GM18511 (cell line): ENCODE results near the gene HTD2.
"Not testable (repeated sequence)": the region's sequence is repeated elsewhere in the genome, so short reads cannot be mapped to it uniquely, and the experiment has no call there.

ENCODE experiments used
- ATAC-seq: cut with Tn5 transposase; IDR thresholded peaks from one replicate; pipeline ENCODE4 v1.9.1; 2021; ENCODE audit warnings: mild to moderate bottlenecking, moderate library complexity; ENCODE audit not compliant: unreplicated experiment

HTD2 gene

DNA sequence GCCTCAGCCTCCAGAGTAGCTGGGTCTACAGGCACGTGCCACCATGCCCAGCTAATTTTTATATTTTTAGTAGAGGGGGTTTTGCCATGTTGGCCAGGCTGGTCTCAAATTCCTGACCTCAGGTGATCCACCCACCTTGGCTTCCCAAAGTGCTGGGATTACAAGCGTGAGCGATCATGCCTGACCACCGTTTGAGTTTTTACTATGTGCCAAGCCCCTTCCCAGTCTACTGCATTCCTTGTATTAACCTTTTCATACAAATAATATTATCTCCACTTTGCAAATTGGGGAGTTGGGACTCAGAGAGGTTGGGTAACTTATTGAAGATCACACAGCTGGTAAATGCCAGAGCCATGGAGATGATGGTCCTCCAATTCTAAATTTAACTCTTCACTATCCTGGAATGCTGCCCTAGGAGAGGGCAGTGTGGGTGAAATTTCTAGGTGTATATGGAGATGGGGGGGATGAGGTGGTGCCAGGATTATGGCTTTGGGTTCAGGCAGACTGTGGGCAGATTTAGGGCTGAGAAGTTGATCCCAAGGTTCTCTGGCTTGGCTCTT lies 25.4 kb downstream of the HTD2 start:
- no peak for ATAC-seq

DNA sequence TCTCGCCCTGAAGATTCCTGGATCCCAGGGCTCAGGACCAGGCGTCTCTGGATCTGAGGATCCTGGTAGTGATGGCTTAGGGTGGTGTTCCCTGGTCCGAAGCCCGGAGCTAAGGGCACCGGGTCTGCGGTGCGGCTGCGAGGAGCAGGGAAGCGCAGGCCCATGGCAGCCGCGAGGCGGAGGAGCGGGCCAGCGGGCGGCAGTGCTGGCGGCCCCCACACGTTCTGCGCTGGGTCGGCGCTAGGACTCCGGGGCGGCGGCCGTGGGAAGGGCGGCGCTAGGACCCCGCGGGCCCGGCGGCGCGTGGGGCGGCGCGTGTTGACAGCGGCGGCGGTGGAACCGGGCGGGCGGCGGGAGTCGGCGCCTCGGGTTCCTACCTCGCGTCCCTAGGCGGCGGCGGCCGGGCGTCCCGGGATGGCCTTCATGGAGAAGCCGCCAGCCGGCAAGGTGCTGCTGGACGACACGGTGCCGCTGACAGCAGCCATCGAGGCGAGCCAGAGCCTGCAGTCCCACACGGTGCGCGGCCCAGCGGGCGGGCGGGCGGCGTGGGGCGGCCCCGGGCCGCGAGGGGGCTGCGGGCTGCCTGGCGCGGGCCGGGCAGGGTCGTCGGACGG lies 26.4 kb downstream of the HTD2 start, which contains the start of gene PXK:
Gene PXK, plus strand, starts transcription at position 318 of the 614 bp plus-strand sequence. Its CDS starts 97 bp downstream, at position 415.
- peak; percentile 89 for ATAC-seq

DNA sequence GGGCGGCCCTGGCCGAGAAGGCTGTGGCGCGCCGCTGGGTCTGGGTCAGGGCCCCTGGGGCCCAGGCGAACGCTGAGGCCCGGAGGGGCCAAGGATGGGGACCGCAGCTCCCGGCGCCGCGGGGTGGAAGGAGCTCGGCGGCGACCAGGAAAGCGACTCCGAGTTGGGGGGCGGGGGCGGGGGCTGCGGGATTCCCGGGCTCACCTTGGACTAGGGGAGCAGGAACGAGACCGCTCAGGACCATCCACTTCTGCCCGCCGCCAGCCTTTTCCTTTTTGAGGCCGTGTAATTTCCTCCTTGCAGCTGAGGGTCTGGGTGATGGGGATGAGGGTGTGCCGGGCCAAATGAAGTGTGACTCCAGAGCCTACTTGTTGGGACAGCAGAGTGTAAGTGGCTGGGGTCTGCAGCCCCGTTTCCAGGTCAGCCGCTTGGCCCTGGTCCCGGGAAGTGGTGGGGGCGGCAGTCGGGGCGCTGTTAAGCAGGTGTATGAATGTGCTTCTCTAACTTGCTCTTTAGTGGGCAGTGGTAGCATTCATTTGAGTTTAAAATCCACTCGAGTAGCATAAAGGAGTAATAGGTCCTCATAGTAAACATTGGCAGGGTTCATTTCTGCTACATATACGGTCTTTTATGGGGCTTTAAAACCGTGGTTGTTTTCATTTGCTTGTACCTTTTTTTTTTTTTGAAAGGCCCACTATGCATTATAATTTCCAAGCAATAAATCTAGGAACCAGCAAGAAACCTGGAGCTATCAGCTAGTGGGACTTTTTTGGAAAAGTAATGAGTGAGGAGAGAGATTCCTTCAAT lies 27.1 kb downstream of the HTD2 start:
- peak; percentile 46 for ATAC-seq

DNA sequence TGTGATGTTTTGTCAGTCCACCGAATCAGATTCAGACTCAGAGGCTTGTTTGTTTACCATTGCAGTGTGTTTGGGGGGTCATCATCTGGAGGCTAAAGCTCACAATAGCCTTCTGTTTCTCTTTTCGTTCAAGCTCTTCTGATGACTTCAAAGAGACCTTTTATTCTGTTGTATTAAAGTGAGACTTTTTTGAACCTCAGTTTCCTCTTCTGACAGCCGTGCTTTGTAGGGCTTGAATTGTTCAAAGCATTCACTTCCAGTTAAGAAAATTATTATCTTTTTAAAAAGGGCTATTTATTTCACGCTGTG lies 27.6 kb downstream of the HTD2 start:
- no peak for ATAC-seq

DNA sequence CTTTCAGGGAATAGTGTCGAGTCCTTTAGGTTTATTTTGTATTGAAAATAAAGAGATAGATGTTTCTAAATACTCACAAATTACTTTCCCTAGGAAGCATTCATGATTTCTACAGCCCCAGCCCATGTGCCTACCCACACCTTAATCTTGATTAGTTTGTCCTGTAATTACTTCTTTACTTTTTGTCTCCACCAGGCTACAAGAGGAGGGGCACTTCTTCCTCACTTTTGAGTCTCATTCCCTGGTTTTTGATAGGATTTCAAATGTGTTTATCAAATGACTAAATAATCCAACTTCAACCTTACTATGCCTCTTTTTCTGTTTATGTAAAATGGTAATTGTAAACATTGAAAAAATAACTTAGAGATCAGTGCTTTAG lies 28.2 kb downstream of the HTD2 start:
- no peak for ATAC-seq

DNA sequence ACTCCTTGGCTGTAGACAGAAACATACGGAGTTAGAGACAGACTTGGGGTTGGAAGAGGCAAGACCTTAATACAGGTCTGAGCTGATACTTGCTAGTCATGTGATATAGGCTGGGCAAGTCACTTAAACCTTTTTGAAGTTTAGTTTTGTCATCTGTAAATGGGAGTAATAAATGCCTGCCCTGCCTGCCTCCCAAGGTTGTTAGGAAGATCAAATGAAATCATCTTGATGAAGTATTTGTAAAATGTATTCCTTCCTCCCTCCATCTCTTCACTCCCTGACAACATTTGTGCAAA lies 29.3 kb downstream of the HTD2 start:
- no peak for ATAC-seq

DNA sequence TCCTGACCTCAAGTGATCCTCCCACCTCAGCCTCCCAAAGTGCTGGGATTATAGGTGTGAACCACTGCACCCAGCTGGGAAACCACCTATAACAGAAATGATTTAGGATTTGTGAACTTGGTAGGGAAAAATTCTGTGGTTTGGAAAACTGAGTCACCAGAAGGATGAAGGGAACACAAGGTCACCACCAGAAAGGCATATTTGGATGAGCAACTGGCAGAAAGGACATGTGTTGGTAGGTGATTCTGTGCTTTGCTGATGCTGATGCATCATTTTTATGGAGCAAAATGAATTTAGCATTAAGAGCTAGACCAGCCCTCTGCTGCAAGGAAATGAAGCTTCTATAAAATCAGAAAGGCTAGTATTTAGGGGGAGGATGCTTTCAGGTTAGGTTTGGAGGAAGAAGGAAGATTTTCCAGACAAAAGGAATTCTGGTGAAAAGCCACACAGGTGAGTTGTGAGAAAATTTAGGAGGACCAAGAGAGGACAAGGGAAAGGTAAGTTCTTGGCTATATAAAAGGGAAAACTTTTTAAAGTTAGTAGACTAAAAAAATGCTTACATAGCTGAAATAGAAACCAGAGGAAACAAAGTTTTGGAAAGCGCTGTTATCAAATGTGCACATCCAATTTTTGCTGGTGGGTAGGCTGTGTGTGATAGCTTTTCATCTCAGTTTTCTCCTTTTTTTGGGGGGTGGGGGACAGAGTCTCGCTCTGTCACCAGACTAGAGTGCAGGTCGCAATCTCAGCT lies 30.0 kb downstream of the HTD2 start:
- ATAC-seq: no peak

DNA sequence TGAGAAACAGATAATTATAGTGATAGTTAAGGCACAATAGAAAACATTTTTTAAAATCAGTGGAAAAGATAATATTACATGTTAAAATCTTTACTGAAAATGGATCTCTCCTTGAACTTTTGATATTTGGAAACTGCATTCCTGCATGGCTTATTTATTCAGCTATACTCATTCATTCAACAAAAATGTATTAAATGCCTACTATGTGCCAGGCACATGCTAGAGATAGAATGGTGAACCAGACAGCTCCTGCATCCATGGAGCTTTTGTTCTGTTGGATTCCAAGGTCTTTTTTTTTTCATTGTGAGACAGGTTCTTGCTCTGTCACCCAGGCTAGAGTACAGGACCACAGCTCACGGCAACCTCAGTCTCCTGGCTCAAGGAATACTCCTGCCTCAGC lies 30.9 kb downstream of the HTD2 start:
- no peak for ATAC-seq

DNA sequence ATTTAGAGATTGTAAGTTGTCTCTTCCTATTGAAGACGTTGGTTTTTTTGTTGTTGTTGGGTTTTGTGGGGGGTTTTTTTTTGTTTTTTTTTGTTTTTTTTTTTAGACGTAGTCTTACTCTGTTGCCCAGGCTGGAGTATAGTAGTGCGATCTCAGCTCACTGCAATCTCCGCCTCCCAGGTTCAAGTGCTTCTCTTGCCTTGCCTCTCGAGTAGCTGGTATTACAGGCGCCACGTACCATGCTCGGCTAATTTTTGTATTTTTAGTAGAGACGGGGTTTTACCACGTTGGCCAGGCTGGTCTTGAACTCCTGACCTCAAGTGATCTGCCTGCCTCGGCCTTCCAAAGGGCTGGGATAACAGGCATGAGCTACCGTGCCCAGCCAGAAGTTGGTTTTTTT lies 32.8 kb downstream of the HTD2 start:
- not testable (repeated sequence) for ATAC-seq

DNA sequence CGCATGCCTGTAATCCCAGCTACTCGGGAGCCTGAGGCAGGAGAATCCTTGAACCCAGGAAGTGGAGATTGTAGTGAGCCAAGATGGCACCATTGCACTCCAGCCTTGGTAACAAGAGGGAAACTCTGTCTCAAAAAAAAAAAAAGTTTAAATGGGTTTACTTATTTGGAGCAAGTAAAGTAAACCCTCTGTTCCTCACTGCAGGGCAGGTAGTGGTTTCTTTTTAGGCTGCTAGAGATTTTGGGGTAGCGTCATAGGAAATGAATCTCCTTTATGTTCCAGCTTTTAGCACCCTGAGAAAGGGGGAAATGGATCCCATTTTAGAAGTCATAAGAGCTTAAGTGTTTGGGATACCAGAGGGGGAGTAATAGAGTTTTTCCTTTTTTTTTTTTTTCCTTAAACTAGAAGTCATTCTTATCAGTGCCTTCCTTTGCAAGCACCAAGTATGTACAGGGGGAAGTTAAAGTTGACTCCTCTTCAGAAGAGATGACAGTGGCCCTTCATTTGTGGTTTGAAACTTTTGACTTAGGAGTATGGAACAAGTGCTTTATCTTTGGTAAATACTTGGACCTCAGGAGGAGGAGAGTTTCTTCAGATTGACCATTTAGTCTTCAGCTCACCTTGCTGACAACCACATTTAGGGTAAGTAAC lies 34.4 kb downstream of the HTD2 start:
- ATAC-seq: no peak

DNA sequence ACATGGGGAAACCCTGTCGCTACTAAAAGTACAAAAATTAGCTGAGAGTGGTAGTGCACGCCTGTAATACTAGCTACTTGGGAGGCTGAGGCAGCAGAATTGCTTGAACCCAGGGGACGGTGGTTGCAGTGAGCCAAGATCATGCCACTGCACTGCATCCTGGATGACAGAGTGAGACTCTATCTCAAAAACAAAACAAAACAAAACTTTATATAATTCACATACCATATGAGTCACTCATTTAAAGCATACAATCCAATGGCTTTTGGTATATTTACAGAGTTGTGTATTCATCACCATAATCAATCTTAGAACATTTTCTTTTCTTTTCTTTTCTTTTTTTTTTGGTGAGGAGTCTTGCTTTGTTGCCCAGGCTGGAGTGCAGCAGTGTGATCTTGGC lies 35.1 kb downstream of the HTD2 start:
- ATAC-seq: no peak

DNA sequence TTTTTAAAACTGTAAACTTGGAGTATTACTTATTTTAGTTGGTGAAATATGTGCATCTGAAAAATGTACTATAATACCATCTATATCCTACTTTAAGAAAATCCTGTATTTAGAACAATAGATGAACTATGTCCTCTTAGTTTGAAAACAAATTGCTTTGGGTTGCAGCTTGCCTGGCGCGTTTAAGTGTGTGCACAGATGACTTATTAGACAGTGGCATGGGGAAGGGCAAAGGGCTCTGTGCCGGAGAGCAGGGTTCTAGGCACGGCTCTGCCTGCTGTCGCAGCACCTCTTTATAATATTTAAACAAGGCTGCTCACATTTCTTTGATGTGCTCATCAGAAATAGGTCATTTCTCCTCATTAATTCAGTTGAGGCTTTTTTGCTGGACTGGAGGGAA lies 36.4 kb downstream of the HTD2 start:
- no peak for ATAC-seq

DNA sequence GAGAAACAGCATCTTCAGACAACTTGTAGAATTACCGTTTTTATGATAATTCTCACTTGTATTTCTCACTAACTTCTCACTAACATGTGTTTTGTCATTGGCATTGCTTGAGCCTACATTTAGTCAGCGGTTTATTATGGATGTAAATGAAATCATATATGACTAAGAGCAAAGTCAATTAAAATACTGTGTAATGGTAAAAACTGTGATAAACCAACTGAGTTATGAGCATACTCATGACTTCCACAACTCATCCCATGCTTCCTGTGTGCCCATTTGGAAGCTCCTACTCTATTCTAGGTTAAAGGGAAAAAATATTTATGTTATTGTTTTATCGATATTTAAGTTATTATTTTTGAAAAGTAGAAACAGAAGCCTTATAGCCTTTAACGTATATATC lies 39.1 kb downstream of the HTD2 start:
- ATAC-seq: no peak

DNA sequence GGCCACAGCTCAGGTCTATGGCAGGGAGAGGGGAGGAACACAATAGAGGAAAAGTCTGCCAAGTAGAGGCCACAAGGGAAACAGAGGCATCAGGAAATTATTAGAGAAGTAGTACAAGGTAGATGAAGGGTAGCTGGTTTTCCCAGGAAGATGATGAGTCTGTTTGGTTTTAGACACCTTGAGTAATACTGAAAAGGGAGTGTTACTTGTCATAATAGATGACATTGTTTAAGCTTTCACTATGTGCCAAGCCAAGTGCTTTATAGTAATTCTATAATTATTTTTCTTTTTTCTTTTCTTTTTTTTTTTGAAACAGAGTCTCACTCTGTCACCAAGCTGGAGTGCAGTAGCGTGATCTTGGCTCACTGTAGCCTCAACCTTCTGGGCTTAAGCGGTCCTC lies 40.0 kb downstream of the HTD2 start:
- ATAC-seq: no peak

DNA sequence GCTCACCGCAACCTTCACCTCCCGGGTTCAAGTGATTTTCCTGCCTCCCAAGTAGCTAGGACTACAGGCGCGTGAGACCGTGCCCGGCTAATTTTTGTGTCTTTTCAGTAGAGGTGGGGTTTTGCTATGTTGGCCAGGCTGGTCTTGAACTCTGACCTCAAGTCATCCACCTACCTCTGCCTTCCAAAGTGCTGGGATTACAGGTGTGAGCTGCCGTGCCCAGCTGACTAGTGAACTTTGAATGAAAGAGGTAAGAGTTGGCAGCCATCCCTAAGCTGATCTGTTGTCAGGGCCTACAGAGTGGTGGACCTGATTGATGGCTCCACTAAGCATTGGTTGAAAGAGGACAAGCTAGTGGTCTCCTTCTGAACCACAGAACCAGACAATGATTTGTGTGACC lies 41.7 kb downstream of the HTD2 start:
- ATAC-seq: no peak

DNA sequence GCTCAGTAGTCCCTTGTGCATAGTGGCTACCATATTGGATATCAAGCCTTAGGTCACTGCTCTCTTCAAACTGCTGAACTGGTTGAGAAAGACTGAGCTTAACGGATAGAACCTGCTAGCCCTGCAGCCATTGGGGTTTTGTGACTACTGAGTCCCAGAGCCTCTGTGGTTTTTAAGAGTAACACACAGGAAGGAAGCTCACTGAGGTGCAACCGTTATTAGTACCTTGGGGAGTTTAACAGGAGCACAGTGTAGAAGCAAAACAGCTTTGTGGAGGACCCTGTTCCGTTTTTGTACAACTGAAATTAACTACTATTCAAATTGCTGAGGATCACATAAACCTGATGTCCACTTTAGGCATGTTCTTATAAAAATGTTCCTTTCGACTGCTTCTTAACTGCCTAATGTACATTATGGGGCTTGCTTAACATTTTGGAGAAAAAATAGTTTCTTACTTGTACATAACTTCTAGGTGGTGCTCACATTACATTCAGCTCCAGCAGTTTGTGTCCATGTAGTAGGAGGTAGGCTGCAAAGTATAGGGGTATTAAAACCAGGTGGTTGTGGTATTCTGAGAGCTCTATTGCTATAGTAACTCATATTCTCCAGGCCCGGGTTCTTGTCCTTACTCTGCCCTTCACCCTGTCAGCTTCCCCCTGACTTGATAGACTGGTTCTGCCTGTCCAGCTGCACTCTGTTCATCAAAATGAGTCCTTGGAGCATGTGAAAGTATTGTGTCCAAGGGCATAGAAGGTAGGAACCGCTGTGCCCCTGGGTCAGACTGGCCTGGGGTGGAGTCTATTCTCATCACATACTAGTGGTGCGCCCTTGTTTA lies 43.7 kb downstream of the HTD2 start:
- peak; percentile 78 for ATAC-seq

DNA sequence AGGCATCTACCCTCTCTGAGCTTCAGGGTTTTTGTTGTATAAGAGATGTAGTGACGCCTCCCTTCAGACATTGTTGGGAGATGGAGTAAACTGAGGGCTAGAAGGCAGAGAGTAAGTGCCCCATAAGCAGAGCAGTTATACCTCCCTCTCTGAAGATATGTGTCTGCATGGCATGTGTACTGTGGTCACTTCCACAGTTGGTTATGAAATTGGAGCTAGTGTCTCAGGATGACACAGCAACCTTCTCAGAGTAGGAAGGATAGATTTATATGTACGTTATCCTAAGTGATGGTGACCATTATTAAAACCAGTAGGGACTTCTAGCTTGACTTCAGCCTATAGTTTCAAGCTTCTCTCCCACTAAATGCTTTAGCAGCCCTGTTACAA lies 44.3 kb downstream of the HTD2 start:
- no peak for ATAC-seq

DNA sequence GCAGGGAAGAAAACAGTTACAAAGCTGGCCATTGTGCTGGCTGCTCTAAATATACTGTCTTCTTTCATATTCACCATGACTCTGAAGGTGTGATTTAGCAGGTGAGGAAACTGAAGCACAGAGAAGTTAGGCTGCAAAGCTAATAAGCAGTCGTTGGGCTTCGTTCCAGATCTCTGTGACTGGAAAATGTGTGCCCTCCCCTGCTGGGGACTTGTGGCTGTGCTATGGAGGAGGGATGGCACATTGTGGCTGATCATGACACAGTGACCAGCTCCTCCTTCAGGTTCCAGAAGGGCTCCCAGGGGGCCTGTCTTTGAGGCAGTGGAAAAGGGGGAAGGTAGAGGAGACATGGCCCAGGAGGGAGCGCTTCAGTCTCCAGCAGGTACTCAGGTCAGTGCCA lies 45.6 kb downstream of the HTD2 start:
- no peak for ATAC-seq

DNA sequence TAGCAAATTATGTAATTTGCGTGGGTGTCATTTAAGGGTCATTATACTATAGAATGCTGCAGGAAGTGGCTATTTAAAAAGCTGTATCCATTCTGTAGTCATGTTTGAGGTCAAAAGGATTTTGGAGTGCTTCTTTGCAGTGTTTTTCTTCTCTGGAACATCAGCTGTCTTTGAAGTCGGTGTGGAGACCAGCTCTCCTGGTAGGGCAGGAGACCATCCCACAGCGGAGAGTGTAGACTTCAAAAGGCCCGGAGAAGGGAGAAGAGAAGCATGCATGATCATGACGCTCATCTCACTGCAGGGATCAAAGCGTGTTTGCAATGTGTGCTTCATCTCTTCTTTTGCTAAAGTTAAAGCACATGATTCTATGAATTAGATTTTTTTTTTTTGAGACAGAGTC lies 46.3 kb downstream of the HTD2 start:
- ATAC-seq: no peak

DNA sequence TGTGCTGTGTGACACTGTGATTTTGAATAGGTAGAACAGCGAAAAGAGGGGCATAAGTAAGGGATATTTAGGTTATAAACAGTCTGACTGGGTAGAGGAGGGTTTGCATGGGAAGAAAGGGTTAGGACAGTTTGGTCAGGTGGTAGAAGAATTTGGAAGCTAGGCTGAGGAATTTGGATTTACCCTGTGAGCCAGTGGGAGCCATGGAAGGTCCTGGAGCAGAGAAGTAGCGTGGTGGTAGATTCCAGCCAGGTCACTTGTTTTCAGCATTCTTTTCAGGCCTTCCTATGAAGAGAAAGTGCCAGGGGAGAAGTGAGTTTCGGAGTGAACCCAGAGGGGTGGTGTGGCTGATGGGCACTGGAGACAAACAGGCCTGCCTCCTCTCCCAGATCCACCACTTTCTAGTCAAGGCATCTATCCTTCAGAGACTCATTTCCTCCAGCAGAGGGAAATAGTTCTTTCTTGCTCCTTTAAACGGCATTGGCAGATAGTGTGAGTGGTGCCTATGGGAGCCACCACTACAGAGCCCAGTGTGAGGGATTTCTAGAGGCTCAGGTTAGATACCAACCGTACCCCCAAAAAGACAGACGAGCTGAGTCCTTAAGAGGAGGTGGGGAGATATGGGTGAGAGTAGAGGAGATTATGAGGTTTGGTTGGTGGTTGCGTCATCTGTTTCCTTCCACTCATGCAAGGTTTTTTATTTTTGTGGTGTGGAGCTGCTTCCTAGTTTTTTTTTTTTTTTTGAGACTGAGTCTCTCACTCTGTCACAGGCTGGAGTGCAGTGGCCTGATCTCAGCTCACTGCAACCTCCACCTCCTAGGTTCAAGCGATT lies 47.6 kb downstream of the HTD2 start:
- ATAC-seq: no peak
